ENCODE measurements around the gene RAPGEF2. TPM values are rescaled to one million over a fixed set of nuclear protein-coding genes. Genes with fewer than 3 reads are reported as not detected.
A peak's percentile ranks its signal among the peaks of the same experiment; 100 is the strongest.

RAPGEF2 gene
- total and polyA plus RNA-seq, 2 donors (not counting 3 experiments of a cell fraction or from before 2014, with no cell fraction given) = 28.7 to 55.2 TPM

DNA sequence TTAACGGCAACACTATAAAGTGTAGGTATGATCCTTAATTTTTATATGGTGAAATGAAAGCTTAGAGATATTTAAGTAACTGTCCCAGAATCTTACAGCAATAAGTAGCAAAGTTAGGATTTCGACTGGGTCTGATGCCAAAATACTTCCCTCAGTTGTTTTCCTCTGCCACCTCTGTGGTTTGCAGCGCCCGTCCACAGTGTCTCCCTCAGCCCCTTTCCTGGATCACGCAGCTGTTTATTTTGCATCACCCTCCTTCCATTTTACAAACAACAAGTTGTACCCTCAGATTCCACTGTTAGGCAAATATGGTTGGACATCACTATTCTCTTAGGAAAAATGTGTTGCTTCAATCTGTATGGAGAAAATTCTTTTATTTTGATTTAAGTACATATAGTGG is 56.1 kb downstream of the RAPGEF2 start:
- FAIRE-seq (no peak), DNase-seq (ENCODE audit: low read depth, low spot score) (peak; percentile 46)
- H3K36me3 ChIP-seq (ENCODE audit: control insufficient read depth in 2 of 2, extremely low read depth in 1 of 2, insufficient read depth in 2 of 2, low read length in 2 of 2) = no peaks in the 10 kb centered on the region
- H3K27ac ChIP-seq (ENCODE audit: insufficient read depth, low read depth, low read length) = peak overlapping the region; percentile 64
- H2AFZ ChIP-seq (ENCODE audit: low read depth, low read length) = no peak overlapping the region
- H3K9ac ChIP-seq (replicated peaks; ENCODE audit: extremely low read depth, insufficient read depth, low read length) = no peak overlapping the region
- dilution Hi-C loops (cut with MboI; ENCODE audit: extremely low pct_ligation_motif_present, low sequenced_read_pairs) = no loop called here
- POLR2A ChIA-PET = no interaction called here
- peaks cover 22% of the 10 kb centered on the region for H3K4me1 ChIP-seq (ENCODE audit: control insufficient read depth, extremely low read depth, insufficient read depth, low read length)
- H3K9me3 ChIP-seq (replicated peaks; ENCODE audit: control insufficient read depth, insufficient read depth, low read length) = no peaks in the 10 kb centered on the region
- H3K79me2 ChIP-seq (ENCODE audit: control insufficient read depth, insufficient read depth, low read length) = peaks cover 67% of the 10 kb centered on the region
- H4K20me1 ChIP-seq (replicated peaks; ENCODE audit: control insufficient read depth, extremely low read depth, insufficient read depth, low read length) = peaks cover 10% of the 10 kb centered on the region
- CTCF ChIA-PET = no interaction called here
- peak overlapping the region; percentile 47 for H3K4me2 ChIP-seq (ENCODE audit: insufficient read depth, low read length)
- no peaks in the 10 kb centered on the region for H3K27me3 ChIP-seq (ENCODE audit: control insufficient read depth in 2 of 2, insufficient read depth in 2 of 2, low read length in 2 of 2)
- intact Hi-C loops (cut with micrococcal nuclease) = loop anchor here (1.0 kb wide), 1 partner anchor 54 kb away; no protein-coding TSS in a partner anchor
- H3K9me1 ChIP-seq (replicated peaks; ENCODE audit: control insufficient read depth, extremely low read depth, insufficient read depth, low read length) = no peaks in the 10 kb centered on the region
- H3K4me3 ChIP-seq (replicated peaks in 1 of 3; ENCODE audit: insufficient read depth in 1 of 3, low read depth in 1 of 3, low read length in 3 of 3) = no peak overlapping the region
- TF ChIP-seq POLR2AphosphoS5 (IDR thresholded peaks at IDR 0.05; ENCODE audit: insufficient read depth, low read depth, low read length) (no peak), POLR2A (IDR thresholded peaks at IDR 0.05; ENCODE audit: low read depth, low read length) (no peak), MYC (IDR thresholded peaks at IDR 0.05; ENCODE audit: low read depth, low read length) (no peak), FOS (IDR thresholded peaks at IDR 0.05; ENCODE audit: borderline replicate concordance, insufficient read depth, low read length) (no peak), GATA2 (IDR thresholded peaks at IDR 0.05; ENCODE audit: insufficient read depth, insufficient read length, low read depth, low read length) (no peak), EZH2 (IDR thresholded peaks at IDR 0.05; ENCODE audit: borderline replicate concordance, low read depth, low read length, severe bottlenecking) (no peak), JUN (IDR thresholded peaks at IDR 0.05; ENCODE audit: borderline replicate concordance, insufficient read depth, insufficient read length, low read depth) (no peak)
- TF ChIP-seq, protein P1, sequence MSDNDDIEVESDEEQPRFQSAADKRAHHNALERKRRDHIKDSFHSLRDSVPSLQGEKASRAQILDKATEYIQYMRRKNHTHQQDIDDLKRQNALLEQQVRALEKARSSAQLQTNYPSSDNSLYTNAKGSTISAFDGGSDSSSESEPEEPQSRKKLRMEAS (IDR thresholded peaks at IDR 0.05; ENCODE audit: insufficient read depth, insufficient read length) = no peak
- TF ChIP-seq, protein P2, sequence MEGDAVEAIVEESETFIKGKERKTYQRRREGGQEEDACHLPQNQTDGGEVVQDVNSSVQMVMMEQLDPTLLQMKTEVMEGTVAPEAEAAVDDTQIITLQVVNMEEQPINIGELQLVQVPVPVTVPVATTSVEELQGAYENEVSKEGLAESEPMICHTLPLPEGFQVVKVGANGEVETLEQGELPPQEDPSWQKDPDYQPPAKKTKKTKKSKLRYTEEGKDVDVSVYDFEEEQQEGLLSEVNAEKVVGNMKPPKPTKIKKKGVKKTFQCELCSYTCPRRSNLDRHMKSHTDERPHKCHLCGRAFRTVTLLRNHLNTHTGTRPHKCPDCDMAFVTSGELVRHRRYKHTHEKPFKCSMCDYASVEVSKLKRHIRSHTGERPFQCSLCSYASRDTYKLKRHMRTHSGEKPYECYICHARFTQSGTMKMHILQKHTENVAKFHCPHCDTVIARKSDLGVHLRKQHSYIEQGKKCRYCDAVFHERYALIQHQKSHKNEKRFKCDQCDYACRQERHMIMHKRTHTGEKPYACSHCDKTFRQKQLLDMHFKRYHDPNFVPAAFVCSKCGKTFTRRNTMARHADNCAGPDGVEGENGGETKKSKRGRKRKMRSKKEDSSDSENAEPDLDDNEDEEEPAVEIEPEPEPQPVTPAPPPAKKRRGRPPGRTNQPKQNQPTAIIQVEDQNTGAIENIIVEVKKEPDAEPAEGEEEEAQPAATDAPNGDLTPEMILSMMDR (IDR thresholded peaks at IDR 0.05; ENCODE audit: extremely low read depth in 1 of 2, insufficient read depth in 1 of 2, low read depth in 1 of 2, low read length in 2 of 2) = no peak
- BruUV-seq (replicated peaks) = no TSS peak
